ENCODE results near the gene NBDY. TPM values are rescaled to one million over a fixed set of nuclear protein-coding genes. Genes with fewer than 3 reads are reported as not detected.

NBDY gene
- total RNA-seq, 1 donor = 9.0 TPM

- TF ChIP-seq CTCF (IDR thresholded peaks at IDR 0.05; ENCODE audit: extremely low read depth, low read depth, low read length) = no peak
- Histone ChIP-seq H3K27ac (ENCODE audit: low read depth, low read length) (no peak overlapping the region), H3K79me2 (ENCODE audit: insufficient read depth, low read length) (peaks cover 47% of the 10 kb centered on the region), H3K27me3 (ENCODE audit: insufficient read depth, low read length) (peaks cover 8% of the 10 kb centered on the region), H3K9me3 (ENCODE audit: low read depth, low read length) (no peaks in the 10 kb centered on the region), H3K4me2 (ENCODE audit: insufficient read depth, low read length) (no peak overlapping the region), H4K20me1 (ENCODE audit: insufficient read depth, low read length) (peaks cover 7% of the 10 kb centered on the region), H3K4me3 (ENCODE audit: insufficient read depth, low read length) (no peak overlapping the region), H3K4me1 (ENCODE audit: insufficient read depth, low read length) (no peaks in the 10 kb centered on the region), H3K36me3 (ENCODE audit: insufficient read depth, low read length) (no peaks in the 10 kb centered on the region), H2AFZ (ENCODE audit: low read length) (no peak overlapping the region)
- DNase-seq (ENCODE audit: insufficient read length, low spot score, missing footprints) = peak; percentile 8
These were observed 9.6 kb downstream of the NBDY start for GRCh38 chrX:56738670-56739069.

GRCh38 chrX:56744996-56745395 lies 16.0 kb downstream of the NBDY start:
- H4K20me1 ChIP-seq (ENCODE audit: insufficient read depth, low read length) = no peaks in the 10 kb centered on the region
- no peak for DNase-seq (ENCODE audit: insufficient read length, low spot score, missing footprints)
- peaks cover 3% of the 10 kb centered on the region for H3K4me1 ChIP-seq (ENCODE audit: insufficient read depth, low read length)
- no peak overlapping the region for H2AFZ ChIP-seq (ENCODE audit: low read length)
- H3K79me2 ChIP-seq (ENCODE audit: insufficient read depth, low read length) = peaks cover 31% of the 10 kb centered on the region
- H3K4me3 ChIP-seq (ENCODE audit: insufficient read depth, low read length) = no peak overlapping the region
- H3K36me3 ChIP-seq (ENCODE audit: insufficient read depth, low read length) = no peaks in the 10 kb centered on the region
- TF ChIP-seq CTCF (IDR thresholded peaks at IDR 0.05; ENCODE audit: extremely low read depth, low read depth, low read length) = no peak
- peaks cover 9% of the 10 kb centered on the region for H3K27me3 ChIP-seq (ENCODE audit: insufficient read depth, low read length)
- no peak overlapping the region for H3K4me2 ChIP-seq (ENCODE audit: insufficient read depth, low read length)
- no peak overlapping the region for H3K27ac ChIP-seq (ENCODE audit: low read depth, low read length)
- no peaks in the 10 kb centered on the region for H3K9me3 ChIP-seq (ENCODE audit: low read depth, low read length)

GRCh38 chrX:56746996-56747395 lies 18.0 kb downstream of the NBDY start:
- Histone ChIP-seq H3K27ac (ENCODE audit: low read depth, low read length) (no peak overlapping the region), H3K4me3 (ENCODE audit: insufficient read depth, low read length) (no peak overlapping the region), H3K79me2 (ENCODE audit: insufficient read depth, low read length) (peaks cover 13% of the 10 kb centered on the region), H2AFZ (ENCODE audit: low read length) (no peak overlapping the region), H3K27me3 (ENCODE audit: insufficient read depth, low read length) (peaks cover 4% of the 10 kb centered on the region), H3K4me2 (ENCODE audit: insufficient read depth, low read length) (no peak overlapping the region), H3K36me3 (ENCODE audit: insufficient read depth, low read length) (no peaks in the 10 kb centered on the region), H3K4me1 (ENCODE audit: insufficient read depth, low read length) (peaks cover 3% of the 10 kb centered on the region), H4K20me1 (ENCODE audit: insufficient read depth, low read length) (peaks cover 3% of the 10 kb centered on the region), H3K9me3 (ENCODE audit: low read depth, low read length) (no peaks in the 10 kb centered on the region)
- no peak for DNase-seq (ENCODE audit: insufficient read length, low spot score, missing footprints)
- TF ChIP-seq CTCF (IDR thresholded peaks at IDR 0.05; ENCODE audit: extremely low read depth, low read depth, low read length) = no peak

- Histone ChIP-seq H3K27ac (ENCODE audit: low read depth, low read length) (no peak overlapping the region), H3K36me3 (ENCODE audit: insufficient read depth, low read length) (no peaks in the 10 kb centered on the region), H3K79me2 (ENCODE audit: insufficient read depth, low read length) (peaks cover 4% of the 10 kb centered on the region), H3K4me2 (ENCODE audit: insufficient read depth, low read length) (no peak overlapping the region), H3K27me3 (ENCODE audit: insufficient read depth, low read length) (peaks cover 7% of the 10 kb centered on the region), H2AFZ (ENCODE audit: low read length) (no peak overlapping the region), H3K4me3 (ENCODE audit: insufficient read depth, low read length) (no peak overlapping the region), H3K9me3 (ENCODE audit: low read depth, low read length) (no peaks in the 10 kb centered on the region), H4K20me1 (ENCODE audit: insufficient read depth, low read length) (peaks cover 3% of the 10 kb centered on the region), H3K4me1 (ENCODE audit: insufficient read depth, low read length) (no peaks in the 10 kb centered on the region)
- TF ChIP-seq CTCF (IDR thresholded peaks at IDR 0.05; ENCODE audit: extremely low read depth, low read depth, low read length) = no peak
- DNase-seq (ENCODE audit: insufficient read length, low spot score, missing footprints) = no peak
These were observed 22.0 kb downstream of the NBDY start for GRCh38 chrX:56751071-56751470.
